ENCODE results near the gene ESRRA.
"Not testable (repeated sequence)": the region's sequence is repeated elsewhere in the genome, so short reads cannot be mapped to it uniquely, and the experiment has no call there.

ESRRA gene

DNA sequence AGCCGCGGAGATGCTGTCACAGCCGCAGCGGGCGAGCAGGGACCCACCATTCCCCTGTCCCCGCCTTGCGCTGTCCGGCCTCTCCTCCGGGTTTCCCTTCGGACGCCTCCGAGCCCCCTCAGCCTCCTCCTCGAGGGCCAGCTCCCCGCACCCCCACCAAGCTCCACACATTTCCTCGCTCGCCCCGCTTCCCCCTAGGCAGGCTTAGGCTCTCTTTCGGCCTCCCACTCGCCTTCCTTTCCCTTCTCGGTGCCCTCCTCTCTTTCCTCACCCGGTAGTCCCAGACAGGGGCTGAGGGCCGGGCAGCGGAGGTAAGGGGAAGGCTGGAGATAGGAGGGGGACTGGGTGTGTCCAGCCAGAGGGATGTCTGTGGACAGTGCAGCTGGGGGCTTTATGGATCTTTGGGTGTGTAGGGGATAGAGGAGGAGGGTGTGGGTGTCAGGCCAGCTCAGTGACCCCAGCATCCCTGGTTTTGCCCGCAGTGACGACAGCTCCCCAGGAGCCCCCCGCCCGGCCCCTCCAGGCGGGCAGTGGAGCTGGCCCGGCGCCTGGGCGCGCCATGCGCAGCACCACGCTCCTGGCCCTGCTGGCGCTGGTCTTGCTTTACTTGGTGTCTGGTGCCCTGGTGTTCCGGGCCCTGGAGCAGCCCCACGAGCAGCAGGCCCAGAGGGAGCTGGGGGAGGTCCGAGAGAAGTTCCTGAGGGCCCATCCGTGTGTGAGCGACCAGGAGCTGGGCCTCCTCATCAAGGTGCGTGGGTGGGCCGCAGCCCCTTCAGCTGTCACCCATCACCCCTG lies 12.7 kb upstream of the ESRRA start:
- DNase-seq (ENCODE audit: low spot score) = no peak

- DNase-seq (ENCODE audit: low spot score) = no peak
These were observed 10.6 kb upstream of the ESRRA start for GRCh38 chr11:64294774-64295173.

DNA sequence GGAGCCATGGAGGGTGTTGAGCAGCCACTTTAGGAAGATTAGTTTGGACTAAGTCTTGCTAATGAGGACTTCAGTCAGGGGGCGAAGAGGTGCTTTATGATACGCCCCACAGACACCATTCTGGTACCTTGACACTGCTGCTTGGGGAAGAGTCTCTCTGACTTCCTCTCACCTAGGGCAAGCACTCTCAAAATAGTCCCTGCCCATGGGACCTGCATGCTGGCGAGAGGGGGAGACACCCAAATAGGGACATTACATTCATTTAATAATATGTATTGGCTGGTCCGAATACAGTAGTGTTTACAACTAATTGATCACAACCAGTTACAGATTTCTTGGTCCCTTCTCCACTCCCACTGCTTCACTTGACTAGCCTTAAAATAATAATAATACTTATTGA lies 9.6 kb upstream of the ESRRA start:
- no peak for DNase-seq (ENCODE audit: low spot score)

DNA sequence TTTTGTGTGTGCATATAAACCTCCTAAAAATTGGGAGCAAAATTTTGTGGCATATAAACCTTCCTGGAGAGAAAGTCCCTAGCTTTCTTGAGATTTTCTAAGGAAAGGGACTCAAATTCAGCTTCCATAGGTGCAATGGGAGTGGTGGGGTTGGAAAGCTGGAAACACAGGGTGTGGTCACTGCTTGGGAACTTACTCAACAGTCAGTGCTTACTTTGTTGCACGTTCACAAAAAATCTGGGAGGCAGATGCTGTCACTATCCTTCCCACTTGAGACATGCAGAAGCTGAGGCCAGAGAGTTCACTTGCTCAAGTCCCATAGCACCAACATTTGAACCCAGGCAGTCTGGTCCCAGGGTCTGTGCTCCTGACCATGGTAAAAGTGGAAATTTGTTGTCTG lies 9.1 kb upstream of the ESRRA start:
- no peak for DNase-seq (ENCODE audit: low spot score)

DNA sequence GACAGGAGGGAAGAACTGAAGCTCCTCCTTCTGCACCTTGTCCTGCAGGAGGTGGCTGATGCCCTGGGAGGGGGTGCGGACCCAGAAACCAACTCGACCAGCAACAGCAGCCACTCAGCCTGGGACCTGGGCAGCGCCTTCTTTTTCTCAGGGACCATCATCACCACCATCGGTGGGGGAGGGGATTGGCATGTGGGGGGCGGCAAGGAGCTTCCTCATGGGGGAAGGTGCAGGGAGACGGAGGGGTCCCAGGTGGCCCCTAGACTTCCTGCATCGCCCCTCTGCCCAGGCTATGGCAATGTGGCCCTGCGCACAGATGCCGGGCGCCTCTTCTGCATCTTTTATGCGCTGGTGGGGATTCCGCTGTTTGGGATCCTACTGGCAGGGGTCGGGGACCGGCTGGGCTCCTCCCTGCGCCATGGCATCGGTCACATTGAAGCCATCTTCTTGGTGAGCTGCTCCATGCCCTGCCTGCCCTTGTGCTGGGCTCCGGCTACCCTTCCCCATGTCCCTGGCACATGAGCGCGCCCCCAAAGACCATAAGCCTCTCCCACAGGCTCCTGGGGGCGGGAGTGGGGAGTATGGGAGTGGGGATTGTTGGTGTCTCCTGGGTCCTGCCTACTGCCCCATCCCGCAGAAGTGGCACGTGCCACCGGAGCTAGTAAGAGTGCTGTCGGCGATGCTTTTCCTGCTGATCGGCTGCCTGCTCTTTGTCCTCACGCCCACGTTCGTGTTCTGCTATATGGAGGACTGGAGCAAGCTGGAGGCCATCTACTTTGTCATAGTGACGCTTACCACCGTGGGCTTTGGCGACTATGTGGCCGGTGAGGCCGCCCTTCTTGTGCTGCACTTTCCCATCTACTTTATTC lies 8.3 kb upstream of the ESRRA start:
- no peak for DNase-seq (ENCODE audit: low spot score)

GRCh38 chr11:64297699-64298358 lies 7.5 kb upstream of the ESRRA start:
- DNase-seq (ENCODE audit: low spot score) = no peak

- DNase-seq (ENCODE audit: low spot score) = no peak
These were observed 6.1 kb upstream of the ESRRA start for GRCh38 chr11:64298966-64299846.

DNA sequence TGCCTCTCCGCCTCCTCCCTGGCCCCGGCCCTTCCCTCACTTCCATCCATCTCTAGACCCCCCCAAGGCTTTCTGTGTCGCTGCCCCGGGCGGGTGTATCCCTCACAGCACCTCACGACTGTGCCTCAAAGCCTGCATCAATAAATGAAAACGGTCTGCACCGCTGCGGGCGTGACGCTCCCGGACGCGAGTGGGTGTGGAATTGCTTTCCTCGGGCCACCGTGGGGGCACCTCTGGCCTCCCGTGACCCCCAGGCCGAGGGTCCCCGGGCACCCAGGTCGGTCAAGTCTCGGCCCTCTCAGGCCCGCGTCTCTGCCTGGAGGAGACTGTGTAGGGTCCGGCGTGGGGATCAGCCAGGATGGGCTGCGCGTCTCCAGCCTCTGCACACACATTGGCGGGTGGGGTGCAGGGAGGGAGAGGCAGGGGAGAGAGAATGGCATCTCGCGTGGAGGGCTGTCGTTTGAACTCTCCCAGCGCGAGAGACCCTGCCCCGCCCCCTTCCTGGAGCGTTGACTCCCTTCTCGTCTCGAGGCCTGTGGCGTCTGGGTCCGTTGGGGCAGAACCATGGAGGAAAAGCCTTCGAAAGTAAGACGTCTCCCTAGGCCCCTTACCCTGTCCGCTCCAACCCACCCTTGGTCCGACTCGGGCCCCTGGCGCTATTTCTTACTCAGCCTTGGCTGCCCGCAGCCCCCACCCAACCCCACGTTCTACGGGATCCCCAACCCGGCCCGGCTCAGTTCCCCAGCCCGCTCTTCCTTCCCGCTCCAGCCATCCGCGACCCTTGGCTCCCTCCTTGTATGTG lies 5.3 kb upstream of the ESRRA start, which contains the start of gene CATSPERZ:
TSS of gene CATSPERZ (plus strand) at position 512 of the 802 bp plus-strand sequence. CDS start at position 565, 53 bp downstream.
- no peak for DNase-seq (ENCODE audit: low spot score)

GRCh38 chr11:64303109-64304031 lies 2.0 kb upstream of the ESRRA start:
- no peak for DNase-seq (ENCODE audit: low spot score)

- no peak for DNase-seq (ENCODE audit: low spot score)
These were observed 1.4 kb upstream of the ESRRA start for GRCh38 chr11:64304032-64304315.

DNA sequence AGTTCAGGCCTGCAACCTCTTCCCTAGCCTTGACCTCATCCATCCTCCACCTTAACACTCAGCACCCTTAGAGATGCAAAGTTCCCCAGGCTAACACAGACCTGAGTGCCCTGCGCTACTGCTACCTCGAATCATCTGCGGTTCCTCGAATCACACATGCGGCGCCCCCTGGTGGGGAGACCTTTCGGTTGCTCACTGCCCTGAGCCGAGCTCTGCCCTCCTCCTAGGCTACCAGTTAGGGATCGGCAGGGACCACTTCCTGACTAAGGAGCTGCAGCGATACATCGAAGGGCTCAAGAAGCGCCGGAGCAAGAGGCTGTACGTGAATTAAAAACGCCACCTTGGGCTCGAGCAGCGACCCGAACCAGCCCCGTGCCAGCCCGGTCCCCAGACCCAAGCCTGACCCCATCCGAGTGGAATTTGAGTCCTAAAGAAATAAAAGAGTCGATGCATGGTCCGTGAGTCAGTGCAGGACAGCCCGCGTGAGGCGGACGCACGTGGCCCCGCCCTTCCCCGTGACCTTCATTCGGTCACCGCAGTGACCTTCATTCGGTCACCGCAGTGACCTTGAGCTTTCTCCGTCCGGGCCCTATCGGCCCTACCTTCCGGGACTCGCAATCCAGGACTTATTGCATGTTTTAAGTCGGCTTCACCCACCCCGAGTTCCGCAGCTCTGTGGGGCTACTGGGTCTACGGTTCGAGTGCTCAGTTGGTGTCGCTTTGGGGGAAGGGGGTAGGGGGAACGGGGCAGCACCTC lies 830 bp upstream of the ESRRA start:
- DNase-seq (ENCODE audit: low spot score) = peak; percentile 95

- DNase-seq (ENCODE audit: low spot score) = peak; percentile 88
These were observed 603 bp downstream of the ESRRA start for GRCh38 chr11:64305691-64306562.

DNA sequence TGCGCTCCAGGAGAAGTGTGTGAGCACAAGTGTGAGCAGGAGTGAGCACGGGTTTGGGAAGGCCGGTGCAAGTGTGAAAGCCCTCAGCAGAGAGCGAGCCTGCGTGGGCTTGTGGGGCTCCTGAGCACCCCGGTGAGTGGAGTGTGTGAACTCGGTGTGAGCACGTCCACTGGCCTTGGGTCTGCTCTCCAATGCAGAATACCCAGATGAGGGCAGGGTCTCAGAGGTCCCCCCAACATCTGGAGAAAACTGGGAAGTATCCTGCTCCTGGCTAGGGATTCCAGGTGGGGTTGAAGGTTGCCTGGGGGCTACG lies 1.2 kb downstream of the ESRRA start:
- no peak for DNase-seq (ENCODE audit: low spot score)

GRCh38 chr11:64306876-64307622 lies 1.7 kb downstream of the ESRRA start:
- no peak for DNase-seq (ENCODE audit: low spot score)

GRCh38 chr11:64307795-64308194 lies 2.5 kb downstream of the ESRRA start:
- DNase-seq (ENCODE audit: low spot score) = not testable (repeated sequence)

- DNase-seq (ENCODE audit: low spot score) = no peak
These were observed 7.6 kb downstream of the ESRRA start for GRCh38 chr11:64312947-64313346.

DNA sequence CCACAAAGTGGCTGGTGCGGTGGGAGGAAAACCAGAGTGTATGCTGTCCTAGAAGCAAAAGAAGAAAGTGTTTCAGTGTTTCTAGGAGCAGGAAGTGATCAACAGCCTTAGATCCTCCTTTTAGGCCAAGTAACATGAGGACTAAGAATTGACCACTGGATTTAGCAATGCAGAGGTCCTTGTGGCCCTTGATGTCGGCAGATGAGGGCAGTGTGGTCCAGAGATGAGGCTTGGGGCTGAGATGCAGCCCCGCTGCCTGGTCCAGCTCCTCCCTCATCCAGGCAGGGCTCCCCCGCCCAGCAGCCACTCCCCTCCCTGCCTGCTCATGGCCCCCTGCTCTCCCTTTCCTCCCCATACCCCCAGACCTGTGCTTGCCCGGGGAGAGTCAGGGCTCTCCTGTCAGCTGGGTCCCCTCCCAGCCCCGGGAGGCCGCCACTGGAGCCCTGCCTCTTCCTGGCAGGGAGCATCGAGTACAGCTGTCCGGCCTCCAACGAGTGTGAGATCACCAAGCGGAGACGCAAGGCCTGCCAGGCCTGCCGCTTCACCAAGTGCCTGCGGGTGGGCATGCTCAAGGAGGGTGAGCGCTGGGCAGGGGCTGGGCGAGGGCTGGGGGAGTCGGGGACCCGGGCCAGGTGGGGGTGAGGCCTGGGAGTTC lies 8.3 kb downstream of the ESRRA start:
- no peak for DNase-seq (ENCODE audit: low spot score)

All from ecto neural progenitor cell (in vitro differentiated cells).